HepG2 (cell line): Measurements from ENCODE around the gene SECTM1. TPM values are rescaled to one million over a fixed set of nuclear protein-coding genes. Genes with fewer than 3 reads are reported as not detected.

ENCODE experiments used
- HNF1A ChIP-seq, 2 experiments: sonication (generic) in 1 of 2; formaldehyde crosslinking in 1 of 2; IDR thresholded peaks; 2 replicates each; pipeline versions ENCODE4 v1.4.0 to v1.6.1; 2016 to 2020; ENCODE audit warnings: borderline replicate concordance in 1 of 2, low read depth in 1 of 2, mild to moderate bottlenecking in 1 of 2, missing genetic modification reagents in 1 of 2
- KDM1A ChIP-seq: IDR thresholded peaks from 2 replicates; pipeline ENCODE4 v1.6.1; 2016; ENCODE audit warnings: missing compliant biosample characterization
- NR3C1 ChIP-seq: sonication (generic); formaldehyde crosslinking; IDR thresholded peaks from 2 replicates; pipeline ENCODE4 v1.4.0; 2020; ENCODE audit warnings: missing genetic modification reagents
- RBFOX2 ChIP-seq: fragments of 200-400 bp; formaldehyde crosslinking; IDR thresholded peaks from 2 replicates; pipeline ENCODE4 v1.6.1; 2017; ENCODE audit warnings: low read depth, mild to moderate bottlenecking, low read length
- RBM39 ChIP-seq: fragments of 200-400 bp; formaldehyde crosslinking; IDR thresholded peaks from one replicate; pipeline ENCODE4 v1.6.1; 2018; ENCODE audit warnings: antibody characterized with exemption, mild to moderate bottlenecking, low read depth, low read length; ENCODE audit not compliant: poor library complexity, severe bottlenecking
- RXRA ChIP-seq: sonication (generic); formaldehyde crosslinking; IDR thresholded peaks from 2 replicates; pipeline ENCODE4 v1.5.1; 2020; ENCODE audit warnings: missing genetic modification reagents
- RXRB ChIP-seq: IDR thresholded peaks from 2 replicates; pipeline ENCODE4 v1.6.1; 2016; ENCODE audit warnings: borderline replicate concordance, missing genetic modification reagents, missing compliant biosample characterization
- SALL1 ChIP-seq: sonication (generic); formaldehyde crosslinking; IDR thresholded peaks from 2 replicates; pipeline ENCODE4 v1.8.0; 2022; ENCODE audit warnings: mild to moderate bottlenecking, missing genetic modification reagents
- SP1 ChIP-seq, 2 experiments: fragments of 450-650 bp in 1 of 2; sonication (generic) in 1 of 2; formaldehyde crosslinking in 1 of 2; IDR thresholded peaks; 2 replicates each; pipeline versions ENCODE4 v1.4.0 to v1.6.1; 2016 to 2020; ENCODE audit warnings: missing genetic modification reagents in 1 of 2
- ZBTB21 ChIP-seq: sonication (generic); formaldehyde crosslinking; IDR thresholded peaks from 2 replicates; pipeline ENCODE4 v1.4.0; 2020; ENCODE audit warnings: missing genetic modification reagents
- ZBTB38 ChIP-seq: sonication (generic); formaldehyde crosslinking; IDR thresholded peaks from 2 replicates; pipeline ENCODE4 v1.5.1; 2020; ENCODE audit warnings: mild to moderate bottlenecking, missing genetic modification reagents
- ZFP36L2 ChIP-seq: sonication (generic); formaldehyde crosslinking; IDR thresholded peaks from 2 replicates; pipeline ENCODE4 v1.4.0; 2020; ENCODE audit warnings: missing genetic modification reagents
- ZFP91 ChIP-seq: sonication (generic); formaldehyde crosslinking; IDR thresholded peaks from 2 replicates; pipeline ENCODE4 v1.9.0; 2022; ENCODE audit warnings: missing genetic modification reagents, mild to moderate bottlenecking, borderline replicate concordance
- ZHX1 ChIP-seq: sonication (generic); formaldehyde crosslinking; IDR thresholded peaks from 2 replicates; pipeline ENCODE4 v1.8.1; 2022; ENCODE audit warnings: low read depth, mild to moderate bottlenecking, missing genetic modification reagents
- ZNF143 ChIP-seq: sonication (generic); formaldehyde crosslinking; IDR thresholded peaks from 2 replicates; pipeline ENCODE4 v1.4.0; 2020; ENCODE audit warnings: missing genetic modification reagents
- ZNF230 ChIP-seq: sonication (generic); formaldehyde crosslinking; IDR thresholded peaks from 2 replicates; pipeline ENCODE4 v1.4.0; 2020; ENCODE audit warnings: mild to moderate bottlenecking, missing genetic modification reagents
- ZNF274 ChIP-seq: sonication (generic); formaldehyde crosslinking; IDR thresholded peaks from 2 replicates; pipeline ENCODE4 v1.5.1; 2020; ENCODE audit warnings: mild to moderate bottlenecking, missing genetic modification reagents
- ZNF292 ChIP-seq: sonication (generic); formaldehyde crosslinking; IDR thresholded peaks from 2 replicates; pipeline ENCODE4 v1.8.1; 2022; ENCODE audit warnings: mild to moderate bottlenecking, low read depth, missing genetic modification reagents, borderline replicate concordance
- ZNF670 ChIP-seq: sonication (generic); formaldehyde crosslinking; IDR thresholded peaks from 2 replicates; pipeline ENCODE4 v1.8.0; 2022; ENCODE audit warnings: mild to moderate bottlenecking, missing genetic modification reagents, borderline replicate concordance
- ZNF749 ChIP-seq: sonication (generic); formaldehyde crosslinking; IDR thresholded peaks from 2 replicates; pipeline ENCODE4 v1.8.0; 2022; ENCODE audit warnings: mild to moderate bottlenecking, missing genetic modification reagents, moderate library complexity, borderline replicate concordance
- polyA plus RNA-seq, 8 experiments: library from polyadenylated mRNA; depleted of rRNA in 3 of 8; stranded (reverse) in 7 of 8; unstranded in 1 of 8; fragments of >200 nt; fragmentation: Illumina TruSeq in 4 of 8; extraction: Trizol in 4 of 8; gene quantifications; 2 replicates each; pipeline versions ENCODE4 v1.2.1 to v1.2.3, GENCODE V29; 2011 to 2016; ENCODE audit warnings: low read depth in 4 of 8, missing spikeins in 1 of 8, mixed read lengths in 1 of 8; ENCODE audit not compliant: insufficient read depth in 1 of 8
- total RNA-seq, 5 experiments: library from RNA; depleted of rRNA; stranded (reverse); fragments of >200 nt; fragmentation: Illumina TruSeq; extraction: Trizol; gene quantifications; 2 replicates each; pipeline ENCODE4 v1.2.3, GENCODE V29; 2016; ENCODE audit warnings: low read depth in 1 of 5

SECTM1 gene
- total and polyA plus RNA-seq, 2 of the 13 experiments (the other 11 are each of a cell fraction or from before 2014, with no cell fraction given): 3.5 to 5.3 TPM

- TF ChIP-seq ZFP91 (CRISPR knock-in tag) (no peak), ZNF230 (CRISPR knock-in tag) (no peak), ZNF274 (0 out of 2 replicates have a peak, but pooled peaks have one; percentile 45), ZHX1 (CRISPR knock-in tag) (no peak), ZNF670 (no peak), RBM39 (peak; percentile 13), ZBTB38 (peak; percentile 100), ZNF292 (0 out of 2 replicates have a peak, but pooled peaks have one; percentile 17), RXRA (peak; percentile 22; the same call in 1 of the 2 replicates), SP1 (IDR thresholded peaks at IDR 0.05) (no peak), SP1 (CRISPR knock-in tag; IDR thresholded peaks at IDR 0.05) (0 out of 2 replicates have a peak, but pooled peaks have one; percentile 5), ZNF749 (CRISPR knock-in tag) (no peak), RBFOX2 (peak; percentile 76), HNF1A (IDR thresholded peaks at IDR 0.05; ENCODE audit: low read depth) (no peak), HNF1A (CRISPR knock-in tag; IDR thresholded peaks at IDR 0.05; ENCODE audit: borderline replicate concordance) (0 out of 2 replicates have a peak, but pooled peaks have one; percentile 18), RXRB (CRISPR knock-in tag) (no peak), ZNF143 (CRISPR knock-in tag) (peak; percentile 8; the same call in 1 of the 2 replicates), NR3C1 (CRISPR knock-in tag) (no peak), ZBTB21 (CRISPR knock-in tag) (no peak), SALL1 (CRISPR knock-in tag) (peak; percentile 52), ZFP36L2 (CRISPR knock-in tag) (0 out of 2 replicates have a peak, but pooled peaks have one; percentile 22), KDM1A (no peak)
These were observed 11.8 kb upstream of the SECTM1 start (continued) for GRCh38 chr17:82345151-82345976.
